Stomach (tissue), 4 donors: Measurements from ENCODE around the gene ARHGAP35.
"Not testable (repeated sequence)": the region's sequence is repeated elsewhere in the genome, so short reads cannot be mapped to it uniquely, and the experiment has no call there.

Source experiments
- POLR2A ChIP-seq, 4 donors: fragments of 450-650 bp; IDR thresholded peaks; one replicate each; pipeline ENCODE4 v1.6.1; 2016; ENCODE audit warnings: antibody characterized with exemption in 4 of 4, control low read depth in 2 of 4, mild to moderate bottlenecking in 1 of 4, moderate library complexity in 1 of 4
- TF ChIP-seq, protein P1 (sequence below), 7 experiments: fragments of 450-650 bp in 4 of 7; fragments of 200-600 bp in 3 of 7; sonication (generic) in 3 of 7; IDR thresholded peaks; one replicate each; pipeline ENCODE4 v1.5.1; 2016 to 2019; ENCODE audit warnings: antibody characterized with exemption in 7 of 7, control low read depth in 2 of 7, mild to moderate bottlenecking in 1 of 7

DNA sequence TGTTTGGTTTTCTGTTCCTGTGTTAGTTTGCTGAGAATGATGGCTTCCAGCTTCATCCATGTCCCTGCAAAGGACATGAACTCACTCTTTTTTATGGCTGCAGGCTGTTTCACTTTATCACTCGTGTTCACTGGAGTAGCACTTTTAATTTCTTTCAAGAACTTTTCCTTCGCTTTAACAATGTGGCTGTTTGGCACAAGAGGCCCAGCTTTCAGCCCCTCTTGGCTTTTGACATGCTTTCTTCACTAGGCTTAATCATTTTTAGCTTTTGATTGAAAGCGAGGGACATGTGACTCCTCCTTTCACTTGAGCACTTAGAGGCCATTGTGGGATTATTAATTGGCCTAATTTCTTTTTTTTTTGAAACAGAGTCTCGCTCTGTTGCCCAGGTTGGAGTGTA is 22.0 kb downstream of the ARHGAP35 start:
- TF ChIP-seq POLR2A (IDR thresholded peaks at IDR 0.05), result not testable (repeated sequence)
- TF ChIP-seq, protein P1, sequence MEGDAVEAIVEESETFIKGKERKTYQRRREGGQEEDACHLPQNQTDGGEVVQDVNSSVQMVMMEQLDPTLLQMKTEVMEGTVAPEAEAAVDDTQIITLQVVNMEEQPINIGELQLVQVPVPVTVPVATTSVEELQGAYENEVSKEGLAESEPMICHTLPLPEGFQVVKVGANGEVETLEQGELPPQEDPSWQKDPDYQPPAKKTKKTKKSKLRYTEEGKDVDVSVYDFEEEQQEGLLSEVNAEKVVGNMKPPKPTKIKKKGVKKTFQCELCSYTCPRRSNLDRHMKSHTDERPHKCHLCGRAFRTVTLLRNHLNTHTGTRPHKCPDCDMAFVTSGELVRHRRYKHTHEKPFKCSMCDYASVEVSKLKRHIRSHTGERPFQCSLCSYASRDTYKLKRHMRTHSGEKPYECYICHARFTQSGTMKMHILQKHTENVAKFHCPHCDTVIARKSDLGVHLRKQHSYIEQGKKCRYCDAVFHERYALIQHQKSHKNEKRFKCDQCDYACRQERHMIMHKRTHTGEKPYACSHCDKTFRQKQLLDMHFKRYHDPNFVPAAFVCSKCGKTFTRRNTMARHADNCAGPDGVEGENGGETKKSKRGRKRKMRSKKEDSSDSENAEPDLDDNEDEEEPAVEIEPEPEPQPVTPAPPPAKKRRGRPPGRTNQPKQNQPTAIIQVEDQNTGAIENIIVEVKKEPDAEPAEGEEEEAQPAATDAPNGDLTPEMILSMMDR (IDR thresholded peaks at IDR 0.05), result not testable (repeated sequence)
